22Rv1 (cell line): Measurements from ENCODE around the gene DOK1.

Experiments used
- H3K27ac ChIP-seq: fragments of 450-650 bp; 2 replicates; pipeline ENCODE4 v1.5.1; 2017
- CTCF ChIP-seq: fragments of 450-650 bp; IDR thresholded peaks from 2 replicates; pipeline ENCODE4 v1.5.1; 2017; ENCODE audit warnings: mild to moderate bottlenecking
- ZFX ChIP-seq: fragments of 450-650 bp; IDR thresholded peaks from 2 replicates; pipeline ENCODE4 v1.6.1; 2017; ENCODE audit warnings: antibody characterized with exemption, borderline replicate concordance

DOK1 gene

DNA sequence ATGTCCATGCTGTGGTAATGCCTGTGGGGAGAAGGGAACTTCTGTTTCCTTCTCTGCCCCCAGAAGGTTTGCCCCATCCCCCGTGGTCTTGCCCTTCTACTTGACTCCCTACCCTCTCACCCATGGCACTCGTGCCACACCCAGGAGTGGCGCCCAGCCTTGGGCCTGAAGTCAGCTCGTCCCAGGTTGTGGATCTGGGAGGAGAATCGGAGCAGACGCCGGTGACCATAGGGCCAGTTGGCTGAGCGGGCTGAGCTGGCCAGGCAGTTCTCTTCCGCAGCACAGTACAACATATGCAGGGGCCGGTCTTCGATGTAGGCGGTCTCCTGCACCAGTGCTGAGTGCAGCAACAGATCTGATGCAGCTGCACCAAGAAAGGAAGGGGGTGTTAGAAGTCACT, 20.1 kb upstream of the DOK1 start:
- TF ChIP-seq ZFX (no peak), CTCF (no peak)
- H3K27ac ChIP-seq = no peak overlapping the region

- no peak for TF ChIP-seq ZFX
- TF ChIP-seq CTCF = no peak
- no peak overlapping the region for H3K27ac ChIP-seq
These were observed 19.0 kb upstream of the DOK1 start for GRCh38 chr2:74535440-74535965.

DNA sequence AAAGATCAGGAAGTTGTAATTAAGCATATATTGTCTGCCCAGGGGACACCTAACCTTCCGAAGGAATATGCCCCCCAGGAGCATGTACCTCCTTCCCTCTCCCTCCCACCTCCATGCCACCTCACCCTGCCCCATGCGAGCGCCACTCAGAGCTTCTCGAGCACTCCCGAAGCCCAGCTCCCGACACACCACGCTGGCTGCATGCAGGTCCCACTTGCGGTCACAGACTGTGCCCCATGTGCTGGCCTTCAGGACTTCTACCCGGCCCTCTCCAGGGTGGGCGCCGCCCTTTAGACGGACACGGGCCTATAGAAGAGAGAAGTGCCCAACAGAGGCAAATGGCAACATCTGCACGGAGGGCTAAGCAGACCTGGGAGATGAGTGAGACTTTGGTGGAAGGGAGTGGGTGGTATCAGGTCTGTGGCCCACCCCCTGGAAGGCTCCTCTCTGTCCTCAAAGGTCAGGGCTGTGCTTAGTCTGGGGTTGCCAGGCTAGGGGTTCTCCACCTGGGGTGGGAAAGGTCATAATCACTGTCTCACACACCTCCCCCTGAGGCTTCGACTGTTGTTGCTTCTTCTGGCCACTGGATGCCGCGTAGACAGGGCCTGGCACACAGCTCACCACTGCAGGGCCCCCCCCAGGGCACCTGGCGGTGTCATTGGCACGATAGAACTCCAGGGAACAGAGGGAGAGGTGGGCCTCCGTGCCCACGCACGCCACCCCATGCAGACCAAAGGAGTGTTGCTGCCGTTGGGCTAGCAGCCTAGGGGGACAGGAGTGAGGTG, 18.2 kb upstream of the DOK1 start:
- H3K27ac ChIP-seq = no peak overlapping the region
- TF ChIP-seq CTCF = no peak
- no peak for TF ChIP-seq ZFX

DNA sequence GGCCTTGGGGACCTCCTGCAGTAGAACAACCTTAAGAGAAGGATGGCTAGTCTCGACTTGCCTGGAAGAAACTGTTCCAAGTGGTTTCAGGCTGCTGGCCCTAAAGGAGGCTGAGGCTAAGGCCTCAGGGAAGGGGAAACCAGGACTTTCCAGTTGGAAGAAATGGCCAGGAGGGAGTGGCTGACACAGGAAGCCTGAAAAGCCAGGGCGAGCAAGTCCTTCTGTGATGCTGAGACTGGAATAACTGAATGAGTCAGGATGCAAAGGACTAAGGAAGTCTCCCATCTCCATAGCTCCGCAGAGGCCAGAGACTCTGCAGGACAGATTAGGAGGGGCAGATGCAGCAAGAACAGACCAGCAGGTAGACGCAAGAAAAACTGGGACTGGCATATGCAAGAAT, 17.4 kb upstream of the DOK1 start:
- TF ChIP-seq CTCF (no peak), ZFX (no peak)
- H3K27ac ChIP-seq = no peak overlapping the region

DNA sequence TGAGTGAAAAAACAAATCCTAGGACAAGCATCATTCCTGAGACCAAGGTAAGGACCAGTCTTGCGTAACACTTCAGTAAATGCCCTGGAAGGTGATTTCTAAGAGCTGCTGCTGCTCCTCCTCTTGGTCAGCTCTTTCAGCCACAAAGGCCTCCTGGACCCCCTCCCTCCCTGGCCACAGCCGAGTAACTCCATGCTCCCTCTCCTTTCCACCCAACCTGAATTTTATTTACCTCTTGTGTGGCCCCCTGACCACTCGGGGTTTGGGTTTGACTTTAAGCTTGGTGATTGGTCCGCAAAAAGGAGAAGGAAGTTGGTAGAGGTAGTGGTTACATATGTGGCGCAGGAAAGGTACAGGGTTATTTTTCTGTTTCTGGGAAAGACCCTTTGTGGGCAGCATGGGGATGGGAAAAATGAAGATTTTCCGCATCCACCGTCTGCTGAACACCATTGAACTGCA, 15.6 kb upstream of the DOK1 start:
- no peak overlapping the region for H3K27ac ChIP-seq
- no peak for TF ChIP-seq ZFX
- TF ChIP-seq CTCF = no peak

DNA sequence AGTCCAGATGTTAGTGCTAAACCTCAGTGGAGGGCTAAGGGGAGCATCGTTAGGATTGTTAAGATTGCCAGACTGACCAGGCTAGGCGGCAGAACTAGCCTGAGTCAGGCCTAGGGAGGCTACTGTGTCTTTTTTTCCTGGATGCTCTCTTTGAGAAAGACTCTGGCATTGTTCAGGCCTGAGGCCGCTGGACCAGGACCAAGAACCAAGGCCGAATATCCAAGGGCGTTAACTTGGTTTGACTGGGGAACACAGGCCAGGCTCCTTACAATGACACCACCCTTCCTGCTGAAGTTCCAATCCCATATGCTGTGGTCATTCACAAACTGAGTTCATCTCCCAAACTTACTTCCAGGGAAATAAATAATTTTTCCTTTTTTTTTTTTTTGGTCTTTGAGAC, 14.2 kb upstream of the DOK1 start:
- no peak for TF ChIP-seq CTCF
- TF ChIP-seq ZFX = no peak
- H3K27ac ChIP-seq = no peak overlapping the region

GRCh38 chr2:74542978-74543377, 11.5 kb upstream of the DOK1 start:
- TF ChIP-seq CTCF = no peak
- no peak for TF ChIP-seq ZFX
- H3K27ac ChIP-seq = no peak overlapping the region
